GM19452 (cell line): Measurements from ENCODE around the gene ATXN7L1.
"Not testable (repeated sequence)": the region's sequence is repeated elsewhere in the genome, so short reads cannot be mapped to it uniquely, and the experiment has no call there.

Experiments used
- ATAC-seq: cut with Tn5 transposase; IDR thresholded peaks from one replicate; pipeline ENCODE4 v1.9.1; 2021; ENCODE audit not compliant: unreplicated experiment

ATXN7L1 gene

GRCh38 chr7:105806592-105807447, 69.6 kb downstream of the ATXN7L1 start:
- peak; percentile 32 for ATAC-seq

GRCh38 chr7:105805447-105806019, 70.9 kb downstream of the ATXN7L1 start:
- no peak for ATAC-seq

- ATAC-seq = no peak
These were observed 73.0 kb downstream of the ATXN7L1 start for GRCh38 chr7:105803429-105803736.

- ATAC-seq = no peak
These were observed 73.6 kb downstream of the ATXN7L1 start for GRCh38 chr7:105802604-105803428.

GRCh38 chr7:105800849-105801534, 75.4 kb downstream of the ATXN7L1 start:
- ATAC-seq = no peak

GRCh38 chr7:105800442-105800841, 76.0 kb downstream of the ATXN7L1 start:
- no peak for ATAC-seq

GRCh38 chr7:105799677-105800076, 76.7 kb downstream of the ATXN7L1 start:
- no peak for ATAC-seq

GRCh38 chr7:105799006-105799405, 77.4 kb downstream of the ATXN7L1 start:
- no peak for ATAC-seq

- ATAC-seq = no peak
These were observed 78.7 kb downstream of the ATXN7L1 start for GRCh38 chr7:105797652-105798051.

GRCh38 chr7:105796365-105796764, 80.0 kb downstream of the ATXN7L1 start:
- no peak for ATAC-seq

- ATAC-seq = no peak
These were observed 81.4 kb downstream of the ATXN7L1 start for GRCh38 chr7:105794741-105795729.

GRCh38 chr7:105792488-105793370, 83.7 kb downstream of the ATXN7L1 start:
- ATAC-seq = no peak

- no peak for ATAC-seq
These were observed 84.5 kb downstream of the ATXN7L1 start for GRCh38 chr7:105791926-105792325.

GRCh38 chr7:105790996-105791395, 85.4 kb downstream of the ATXN7L1 start:
- no peak for ATAC-seq

- not testable (repeated sequence) for ATAC-seq
These were observed 85.9 kb downstream of the ATXN7L1 start for GRCh38 chr7:105790452-105790851.

- ATAC-seq = no peak
These were observed 87.5 kb downstream of the ATXN7L1 start for GRCh38 chr7:105788816-105789349.

GRCh38 chr7:105788356-105788755, 88.0 kb downstream of the ATXN7L1 start:
- no peak for ATAC-seq

GRCh38 chr7:105787793-105788192, 88.6 kb downstream of the ATXN7L1 start:
- ATAC-seq = no peak
